ENCODE results near the gene DPYSL4.
A peak's percentile ranks its signal among the peaks of the same experiment; 100 is the strongest.

DPYSL4 gene

GRCh38 chr10:132179551-132180392 is 7.0 kb upstream of the DPYSL4 start:
- no peak for DNase-seq

GRCh38 chr10:132180736-132181135 is 6.0 kb upstream of the DPYSL4 start:
- DNase-seq: no peak

GRCh38 chr10:132181691-132182425 is 4.9 kb upstream of the DPYSL4 start:
- DNase-seq: no peak

GRCh38 chr10:132182591-132182990 is 4.2 kb upstream of the DPYSL4 start:
- no peak for DNase-seq

- no peak for DNase-seq
Observed at GRCh38 chr10:132183046-132183445, 3.7 kb upstream of the DPYSL4 start.

GRCh38 chr10:132184816-132185593 is 1.7 kb upstream of the DPYSL4 start:
- DNase-seq: no peak

GRCh38 chr10:132185601-132186487 is 904 bp upstream of the DPYSL4 start:
- DNase-seq: peak; percentile 61

GRCh38 chr10:132187430-132188138 is 836 bp downstream of the DPYSL4 start:
- DNase-seq: no peak

GRCh38 chr10:132188331-132188730 is 1.6 kb downstream of the DPYSL4 start:
- no peak for DNase-seq

GRCh38 chr10:132189016-132189415 is 2.3 kb downstream of the DPYSL4 start:
- no peak for DNase-seq

GRCh38 chr10:132189810-132190422 is 3.2 kb downstream of the DPYSL4 start:
- DNase-seq: no peak

- DNase-seq: no peak
Observed at GRCh38 chr10:132192076-132192975, 5.6 kb downstream of the DPYSL4 start.

- DNase-seq: no peak
Observed at GRCh38 chr10:132192991-132193665, 6.4 kb downstream of the DPYSL4 start.

GRCh38 chr10:132193907-132194552 is 7.3 kb downstream of the DPYSL4 start:
- no peak for DNase-seq

GRCh38 chr10:132194726-132195125 is 8.0 kb downstream of the DPYSL4 start:
- no peak for DNase-seq

- no peak for DNase-seq
Observed at GRCh38 chr10:132195366-132196075, 8.8 kb downstream of the DPYSL4 start.

- no peak for DNase-seq
Observed at GRCh38 chr10:132196178-132197113, 9.7 kb downstream of the DPYSL4 start.
